Keratinocyte (primary cell): Measurements from ENCODE around the gene GLRB. TPM values are rescaled to one million over a fixed set of nuclear protein-coding genes. Genes with fewer than 3 reads are reported as not detected.

Experiments
- DNase-seq: peaks from one replicate; pipeline ENCODE4 v3.0.0-alpha.2; 2011; ENCODE audit warnings: low read depth, missing footprints, low spot score
- FAIRE-seq: peaks from 2 replicates; lab custom pipeline; 2011; peaks lifted over from hg19 to GRCh38; lab: Jason Lieb, UNC
- H2AFZ ChIP-seq: 2 replicates; pipeline ENCODE4 v1.6.0; 2012; ENCODE audit warnings: low read length, control low read depth, inconsistent platforms; ENCODE audit not compliant: control insufficient read depth
- H3K27ac ChIP-seq: 2 replicates; pipeline ENCODE4 v1.5.1; 2011; ENCODE audit warnings: low read length; ENCODE audit not compliant: control insufficient read depth, insufficient read depth
- H3K27me3 ChIP-seq: 3 replicates; pipeline ENCODE4 v1.6.0; 2011; ENCODE audit warnings: low read length; ENCODE audit not compliant: control insufficient read depth, insufficient read depth; ENCODE audit errors: extremely low read depth
- H3K36me3 ChIP-seq, 2 experiments: 2 replicates in 1 of 2; 3 replicates in 1 of 2; pipeline ENCODE4 v1.5.1; 2011; ENCODE audit warnings: low read length in 2 of 2, mild to moderate bottlenecking in 1 of 2; ENCODE audit not compliant: control insufficient read depth in 2 of 2, insufficient read depth in 2 of 2; ENCODE audit errors: extremely low read depth in 1 of 2
- H3K4me1 ChIP-seq: 3 replicates; pipeline ENCODE4 v1.5.1; 2011; ENCODE audit warnings: low read length; ENCODE audit not compliant: control insufficient read depth, insufficient read depth; ENCODE audit errors: extremely low read depth
- H3K4me2 ChIP-seq: 3 replicates; pipeline ENCODE4 v1.6.0; 2011; ENCODE audit warnings: low read depth, low read length; ENCODE audit not compliant: control insufficient read depth, insufficient read depth; ENCODE audit errors: extremely low read depth
- H3K4me3 ChIP-seq, 3 experiments: fragments of 200-600 bp in 1 of 3; sonication (generic) in 1 of 3; 2 replicates in 2 of 3; 3 replicates in 1 of 3; pipeline ENCODE4 v1.5.1; 2011 to 2016; ENCODE audit warnings: low read length in 3 of 3, mild to moderate bottlenecking in 3 of 3, control low read depth in 2 of 3, inconsistent platforms in 1 of 3, low read depth in 1 of 3, mixed read lengths in 1 of 3, mixed run types in 1 of 3, moderate library complexity in 1 of 3; ENCODE audit not compliant: control insufficient read depth in 2 of 3, insufficient read depth in 2 of 3; ENCODE audit errors: extremely low read depth in 1 of 3
- H3K79me2 ChIP-seq: 2 replicates; pipeline ENCODE4 v1.6.0; 2012; ENCODE audit warnings: low read length; ENCODE audit not compliant: control insufficient read depth, insufficient read depth
- H3K9ac ChIP-seq: 3 replicates; pipeline ENCODE4 v1.6.0; 2011; ENCODE audit warnings: low read length; ENCODE audit not compliant: control insufficient read depth, insufficient read depth; ENCODE audit errors: extremely low read depth
- H3K9me1 ChIP-seq: 3 replicates; pipeline ENCODE4 v1.6.0; 2011; ENCODE audit warnings: low read length; ENCODE audit not compliant: control insufficient read depth, insufficient read depth; ENCODE audit errors: extremely low read depth
- H3K9me3 ChIP-seq: 2 replicates; pipeline ENCODE4 v1.5.1; 2012; ENCODE audit warnings: low read depth, low read length; ENCODE audit not compliant: control insufficient read depth
- H4K20me1 ChIP-seq: 3 replicates; pipeline ENCODE4 v1.6.0; 2011; ENCODE audit warnings: low read length; ENCODE audit not compliant: control insufficient read depth, insufficient read depth; ENCODE audit errors: extremely low read depth
- CTCF ChIP-seq, 3 experiments: IDR thresholded peaks in 1 of 3; conservative IDR thresholded peaks in 1 of 3; optimal IDR thresholded peaks in 1 of 3; 2 replicates in 2 of 3; 3 replicates in 1 of 3; pipeline versions ENCODE3 to v1.5.1; 2011; ENCODE audit warnings: low read length in 3 of 3, mild to moderate bottlenecking in 3 of 3, moderate library complexity in 2 of 3, control low read depth in 1 of 3, inconsistent platforms in 1 of 3; ENCODE audit not compliant: insufficient read depth in 2 of 3; ENCODE audit errors: extremely low read depth in 1 of 3
- EZH2 ChIP-seq: IDR thresholded peaks from one replicate; pipeline ENCODE4 v1.6.1; 2012; ENCODE audit warnings: inconsistent platforms, mild to moderate bottlenecking, low read length, moderate library complexity
- dilution Hi-C: fragments of 300-500 bp; cut with MboI; formaldehyde crosslinking; loops from one replicate; pipeline ENCODE4 v1.7.0; 2020; ENCODE audit warnings: low sequenced_read_pairs; ENCODE audit not compliant: extremely low pct_ligation_motif_present
- polyA plus RNA-seq, 5 experiments: library from polyadenylated mRNA; depleted of rRNA in 3 of 5; stranded (reverse) in 3 of 5; stranded (forward) in 1 of 5; unstranded in 1 of 5; fragments of >200 nt; gene quantifications; 1 replicate in 1 of 5; 2 replicates in 3 of 5; 3 replicates in 1 of 5; pipeline versions ENCODE4 v1.2.1 to v1.2.3, GENCODE V29; 2011 to 2012; ENCODE audit warnings: missing spikeins in 2 of 5, low read depth in 1 of 5, low replicate concordance in 1 of 5

GLRB gene
- polyA plus RNA-seq, 1 donor (not counting 4 experiments of a cell fraction or from before 2014, with no cell fraction given): 1.0 TPM

DNA sequence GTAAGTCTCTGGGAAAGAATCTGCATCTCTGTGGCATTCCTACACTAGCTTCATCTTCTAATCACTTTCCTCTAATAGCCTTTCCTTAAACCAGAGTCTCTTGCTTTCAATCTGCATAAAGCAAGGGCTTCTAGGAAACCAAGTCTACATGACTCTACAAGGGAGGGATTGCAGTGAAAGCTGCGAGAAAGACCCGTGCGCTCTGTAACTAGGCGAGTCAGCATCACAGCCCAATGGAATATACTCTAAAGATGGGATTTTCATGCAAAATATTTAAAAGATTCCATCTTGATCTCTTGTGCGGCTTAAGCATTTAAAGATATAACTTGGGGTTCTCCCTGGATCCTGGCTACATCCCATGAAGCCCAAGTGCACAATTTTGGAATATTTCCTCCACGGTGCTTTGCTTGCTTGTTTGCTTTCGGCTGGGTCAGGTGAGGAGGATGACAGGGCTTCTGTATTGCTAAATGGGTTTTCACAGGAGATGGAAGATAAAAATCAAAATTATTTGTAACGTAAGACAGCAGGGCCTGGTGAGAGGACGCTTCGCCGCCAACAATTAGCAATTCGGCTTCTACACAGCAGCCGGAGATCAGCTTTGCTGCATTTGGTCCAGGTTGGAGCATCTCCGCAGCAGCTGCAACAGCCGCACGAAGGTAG, 143.9 kb downstream of the GLRB start:
- Histone ChIP-seq H3K9me3 (no peaks in the 10 kb centered on the region), H3K4me2 (peak overlapping the region; percentile 36), H3K27ac (no peak overlapping the region), H3K4me3 (no peak overlapping the region), H3K27me3 (peaks cover 45% of the 10 kb centered on the region), H3K4me1 (peaks cover 5% of the 10 kb centered on the region), H2AFZ (no peak overlapping the region), H3K36me3 (no peaks in the 10 kb centered on the region), H3K9me1 (no peaks in the 10 kb centered on the region), H3K79me2 (no peaks in the 10 kb centered on the region), H4K20me1 (no peaks in the 10 kb centered on the region), H3K9ac (no peak overlapping the region)
- TF ChIP-seq EZH2 (no peak), CTCF (optimal IDR thresholded peaks at IDR 0.05 in 1 of 3, IDR thresholded peaks at IDR 0.05 in 1 of 3, conservative IDR thresholded peaks at IDR 0.05 in 1 of 3; ENCODE audit: extremely low read depth in 1 of 3, insufficient read depth in 2 of 3, low read length in 3 of 3) (no peak)
- no peak for FAIRE-seq
- dilution Hi-C loops: loop anchor here (25.0 kb wide), 1 partner anchor 742 kb away; no protein-coding TSS in a partner anchor
- no peak for DNase-seq

GRCh38 chr4:157220371-157220881, 144.5 kb downstream of the GLRB start, which contains the start of gene GRIA2:
TSS of gene GRIA2 (plus strand) at chr4:157220728. CDS start at chr4:157221043, 315 bp downstream.
- H3K9me3 ChIP-seq: no peaks in the 10 kb centered on the region
- H3K9me1 ChIP-seq: no peaks in the 10 kb centered on the region
- peaks cover 5% of the 10 kb centered on the region for H3K4me1 ChIP-seq
- no peaks in the 10 kb centered on the region for H4K20me1 ChIP-seq
- FAIRE-seq (no peak), DNase-seq (no peak)
- no peaks in the 10 kb centered on the region for H3K36me3 ChIP-seq
- dilution Hi-C loops: loop anchor here (25.0 kb wide), 1 partner anchor 742 kb away; no protein-coding TSS in a partner anchor
- no peak within 1 kb of the TSS for H2AFZ ChIP-seq
- TF ChIP-seq CTCF (optimal IDR thresholded peaks at IDR 0.05 in 1 of 3, IDR thresholded peaks at IDR 0.05 in 1 of 3, conservative IDR thresholded peaks at IDR 0.05 in 1 of 3; ENCODE audit: extremely low read depth in 1 of 3, insufficient read depth in 2 of 3, low read length in 3 of 3) (no peak), EZH2 (no peak)
- peak within 1 kb of the TSS in 1 of 3 experiments; percentile 34 for H3K4me3 ChIP-seq
- no peaks in the 10 kb centered on the region for H3K79me2 ChIP-seq
- peak within 1 kb of the TSS; percentile 36 for H3K4me2 ChIP-seq
- no peak within 1 kb of the TSS for H3K9ac ChIP-seq
- H3K27ac ChIP-seq: no peak within 1 kb of the TSS
- peaks cover 43% of the 10 kb centered on the region for H3K27me3 ChIP-seq
